OCI-LY3 (cell line): ENCODE results near the gene CBFA2T2.

Experiments used
- EZH2phosphoT487 ChIP-seq: fragments of 200-600 bp; shearing (Covaris generic); IDR thresholded peaks from 2 replicates; pipeline ENCODE4 v1.6.1; 2018; ENCODE audit warnings: antibody characterized with exemption, mixed run types, low read depth
- TF ChIP-seq, protein P1 (sequence below): fragments of 200-600, 300-600 bp; sonication (generic); IDR thresholded peaks from 2 replicates; pipeline ENCODE4 v1.5.1; 2014; ENCODE audit warnings: antibody characterized with exemption, low read length, low read depth

DNA sequence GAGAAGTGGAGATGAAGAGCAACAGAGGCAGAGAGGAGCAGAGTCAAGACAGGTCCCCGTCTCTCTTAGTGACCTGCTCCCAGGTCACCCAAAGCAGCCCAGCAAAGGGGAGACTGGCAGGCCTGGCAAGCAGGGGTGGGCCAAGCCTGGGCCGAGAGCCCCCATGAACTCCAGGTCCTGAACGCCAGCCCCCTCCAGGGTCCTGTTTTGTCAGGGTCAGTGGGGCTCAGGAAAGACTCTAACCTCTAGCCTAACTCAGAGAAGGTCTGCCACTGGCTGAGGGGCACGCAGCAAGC is 183.2 kb downstream of the CBFA2T2 start:
- TF ChIP-seq, protein P1, sequence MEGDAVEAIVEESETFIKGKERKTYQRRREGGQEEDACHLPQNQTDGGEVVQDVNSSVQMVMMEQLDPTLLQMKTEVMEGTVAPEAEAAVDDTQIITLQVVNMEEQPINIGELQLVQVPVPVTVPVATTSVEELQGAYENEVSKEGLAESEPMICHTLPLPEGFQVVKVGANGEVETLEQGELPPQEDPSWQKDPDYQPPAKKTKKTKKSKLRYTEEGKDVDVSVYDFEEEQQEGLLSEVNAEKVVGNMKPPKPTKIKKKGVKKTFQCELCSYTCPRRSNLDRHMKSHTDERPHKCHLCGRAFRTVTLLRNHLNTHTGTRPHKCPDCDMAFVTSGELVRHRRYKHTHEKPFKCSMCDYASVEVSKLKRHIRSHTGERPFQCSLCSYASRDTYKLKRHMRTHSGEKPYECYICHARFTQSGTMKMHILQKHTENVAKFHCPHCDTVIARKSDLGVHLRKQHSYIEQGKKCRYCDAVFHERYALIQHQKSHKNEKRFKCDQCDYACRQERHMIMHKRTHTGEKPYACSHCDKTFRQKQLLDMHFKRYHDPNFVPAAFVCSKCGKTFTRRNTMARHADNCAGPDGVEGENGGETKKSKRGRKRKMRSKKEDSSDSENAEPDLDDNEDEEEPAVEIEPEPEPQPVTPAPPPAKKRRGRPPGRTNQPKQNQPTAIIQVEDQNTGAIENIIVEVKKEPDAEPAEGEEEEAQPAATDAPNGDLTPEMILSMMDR = no peak
- TF ChIP-seq EZH2phosphoT487 = no peak
